SU-DHL-6 (cell line): ENCODE results near the gene CD47.

Experiments
- EZH2phosphoT487 ChIP-seq: fragments of 200-600 bp; sonication (generic), shearing (Covaris generic); conservative IDR thresholded peaks from 2 replicates; pipeline ENCODE4 v1.6.1; 2018; ENCODE audit warnings: mild to moderate bottlenecking, antibody characterized with exemption, low read length, moderate library complexity, mixed read lengths
- TF ChIP-seq, protein P1 (sequence below): fragments of 200-600 bp; sonication (generic); IDR thresholded peaks from one replicate; pipeline ENCODE4 v1.5.1; 2017; ENCODE audit warnings: antibody characterized with exemption, mild to moderate bottlenecking, low read length, moderate library complexity; ENCODE audit not compliant: insufficient read depth, poor library complexity, severe bottlenecking

DNA sequence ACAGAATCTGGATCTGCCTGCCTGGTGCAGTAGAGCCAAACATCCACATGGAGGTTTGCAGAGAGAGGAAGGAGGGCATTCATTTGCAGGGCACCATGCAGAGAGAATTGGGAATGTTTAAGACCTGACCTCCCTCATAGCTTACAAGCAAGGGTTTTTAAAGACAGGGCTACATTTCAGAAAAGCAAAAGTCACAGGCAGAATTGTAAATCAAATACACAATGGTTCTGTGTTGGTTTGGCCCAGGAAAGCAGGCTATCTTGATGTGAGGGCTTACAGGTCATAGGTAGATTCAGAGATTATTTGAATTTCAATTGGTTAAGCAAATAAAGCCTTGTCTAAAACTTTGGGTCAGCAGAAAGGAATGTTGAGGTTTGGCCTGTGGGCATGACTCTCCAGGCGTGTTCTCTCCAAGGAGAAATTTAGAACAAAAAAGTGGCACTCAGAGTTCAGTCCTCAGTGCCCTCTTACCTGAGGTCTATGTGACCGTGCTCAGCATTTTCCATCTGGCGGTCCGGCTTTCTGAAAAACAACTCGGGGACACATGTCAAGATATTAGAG is 91.5 kb downstream of the CD47 start:
- no peak for TF ChIP-seq EZH2phosphoT487
- TF ChIP-seq, protein P1, sequence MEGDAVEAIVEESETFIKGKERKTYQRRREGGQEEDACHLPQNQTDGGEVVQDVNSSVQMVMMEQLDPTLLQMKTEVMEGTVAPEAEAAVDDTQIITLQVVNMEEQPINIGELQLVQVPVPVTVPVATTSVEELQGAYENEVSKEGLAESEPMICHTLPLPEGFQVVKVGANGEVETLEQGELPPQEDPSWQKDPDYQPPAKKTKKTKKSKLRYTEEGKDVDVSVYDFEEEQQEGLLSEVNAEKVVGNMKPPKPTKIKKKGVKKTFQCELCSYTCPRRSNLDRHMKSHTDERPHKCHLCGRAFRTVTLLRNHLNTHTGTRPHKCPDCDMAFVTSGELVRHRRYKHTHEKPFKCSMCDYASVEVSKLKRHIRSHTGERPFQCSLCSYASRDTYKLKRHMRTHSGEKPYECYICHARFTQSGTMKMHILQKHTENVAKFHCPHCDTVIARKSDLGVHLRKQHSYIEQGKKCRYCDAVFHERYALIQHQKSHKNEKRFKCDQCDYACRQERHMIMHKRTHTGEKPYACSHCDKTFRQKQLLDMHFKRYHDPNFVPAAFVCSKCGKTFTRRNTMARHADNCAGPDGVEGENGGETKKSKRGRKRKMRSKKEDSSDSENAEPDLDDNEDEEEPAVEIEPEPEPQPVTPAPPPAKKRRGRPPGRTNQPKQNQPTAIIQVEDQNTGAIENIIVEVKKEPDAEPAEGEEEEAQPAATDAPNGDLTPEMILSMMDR: no peak
